HEK293 (cell line): ENCODE measurements around the gene EIF4G1.

Source experiments
- CTCF ChIP-seq: fragments of 450-650 bp; formaldehyde crosslinking; IDR thresholded peaks from 2 replicates; pipeline ENCODE4 v1.5.1; 2016; ENCODE audit warnings: missing biosample characterization, missing genetic modification characterization
- YY1 ChIP-seq: fragments of 450-650 bp; formaldehyde crosslinking; IDR thresholded peaks from 2 replicates; pipeline ENCODE4 v1.5.1; 2018; ENCODE audit warnings: missing biosample characterization, missing genetic modification characterization
- ZNF221 ChIP-seq: fragments of 450-650 bp; formaldehyde crosslinking; IDR thresholded peaks from 2 replicates; pipeline ENCODE4 v1.5.1; 2017; ENCODE audit warnings: missing biosample characterization, missing genetic modification characterization, borderline replicate concordance
- ZNF423 ChIP-seq: fragments of 450-650 bp; formaldehyde crosslinking; IDR thresholded peaks from 2 replicates; pipeline ENCODE4 v1.5.1; 2016; ENCODE audit warnings: missing biosample characterization, missing genetic modification characterization
- ZNF701 ChIP-seq: fragments of 450-650 bp; formaldehyde crosslinking; IDR thresholded peaks from 2 replicates; pipeline ENCODE4 v1.5.1; 2016; ENCODE audit warnings: missing biosample characterization, missing genetic modification characterization

- TF ChIP-seq CTCF (tag by site-specific recombination), result no peak
- no peak for TF ChIP-seq ZNF701
- TF ChIP-seq ZNF221, result no peak
- no peak for TF ChIP-seq YY1 (tag by site-specific recombination)
- TF ChIP-seq ZNF423 (tag by site-specific recombination), result no peak
These were observed 68.1 kb downstream of the EIF4G1 start for GRCh38 chr3:184382326-184383032.
